Activated CD4-positive, alpha-beta T cell treated with anti-CD3 and anti-CD28 coated beads, Interleukin-2, amount 50 U/mL, for 48 hours (primary cell): ENCODE results near the gene HDAC2.
"Not testable (repeated sequence)": the region's sequence is repeated elsewhere in the genome, so short reads cannot be mapped to it uniquely, and the experiment has no call there.

Experiments used
- DNase-seq, 2 experiments: peaks; one replicate each; pipeline ENCODE4 v3.0.0-alpha.2; 2020

The HDAC2 gene

GRCh38 chr6:113970805-113971676 is at the start of gene HDAC2:
Gene HDAC2 (minus strand): TSS chr6:113971148. CDS start chr6:113970908, 240 bp downstream.
- peak; percentile 87 to 89 for DNase-seq

- no peak for DNase-seq
Observed at GRCh38 chr6:114020196-114020595, 49.2 kb upstream of the HDAC2 start.

GRCh38 chr6:114017146-114017545 is 46.2 kb upstream of the HDAC2 start:
- not testable (repeated sequence) for DNase-seq

GRCh38 chr6:114014106-114014505 is 43.2 kb upstream of the HDAC2 start:
- not testable (repeated sequence) for DNase-seq

- not testable (repeated sequence) for DNase-seq
Observed at GRCh38 chr6:114011486-114011885, 40.5 kb upstream of the HDAC2 start.

GRCh38 chr6:114010540-114010939 is 39.6 kb upstream of the HDAC2 start:
- DNase-seq = no peak

- no peak for DNase-seq
Observed at GRCh38 chr6:114009192-114009591, 38.2 kb upstream of the HDAC2 start.

- no peak for DNase-seq
Observed at GRCh38 chr6:114008331-114008730, 37.4 kb upstream of the HDAC2 start.

GRCh38 chr6:114007516-114007915 is 36.6 kb upstream of the HDAC2 start:
- no peak for DNase-seq

- DNase-seq = no peak
Observed at GRCh38 chr6:114001354-114001753, 30.4 kb upstream of the HDAC2 start.

GRCh38 chr6:114000069-114000468 is 29.1 kb upstream of the HDAC2 start:
- no peak for DNase-seq

- DNase-seq = no peak
Observed at GRCh38 chr6:113999284-113999683, 28.3 kb upstream of the HDAC2 start.

- no peak for DNase-seq
Observed at GRCh38 chr6:113998811-113999210, 27.9 kb upstream of the HDAC2 start.

- DNase-seq = no peak
Observed at GRCh38 chr6:113997116-113997515, 26.2 kb upstream of the HDAC2 start.

GRCh38 chr6:113995634-113996033 is 24.7 kb upstream of the HDAC2 start:
- no peak for DNase-seq

- DNase-seq = peak in 1 of 2 experiments; percentile 5
Observed at GRCh38 chr6:113994934-113995342, 24.0 kb upstream of the HDAC2 start.

GRCh38 chr6:113989675-113990074 is 18.7 kb upstream of the HDAC2 start:
- DNase-seq = no peak

- DNase-seq = not testable (repeated sequence)
Observed at GRCh38 chr6:113982675-113983074, 11.7 kb upstream of the HDAC2 start.

GRCh38 chr6:113982055-113982550 is 11.2 kb upstream of the HDAC2 start:
- no peak for DNase-seq

GRCh38 chr6:113980937-113981554 is 10.1 kb upstream of the HDAC2 start:
- DNase-seq = no peak

GRCh38 chr6:113979937-113980336 is 9.0 kb upstream of the HDAC2 start:
- DNase-seq = no peak

GRCh38 chr6:113978084-113978675 is 7.2 kb upstream of the HDAC2 start:
- no peak for DNase-seq

- DNase-seq = no peak
Observed at GRCh38 chr6:113976806-113977205, 5.9 kb upstream of the HDAC2 start.

GRCh38 chr6:113971741-113972140 is 793 bp upstream of the HDAC2 start:
- DNase-seq = no peak
